ENCODE measurements around the gene GFI1. TPM values are rescaled to one million over a fixed set of nuclear protein-coding genes. Genes with fewer than 3 reads are reported as not detected.
"Not testable (repeated sequence)": the region's sequence is repeated elsewhere in the genome, so short reads cannot be mapped to it uniquely, and the experiment has no call there.

The GFI1 gene
- not detected for total RNA-seq (ENCODE audit: unreplicated experiment)
- long read RNA-seq: 0 reads

DNA sequence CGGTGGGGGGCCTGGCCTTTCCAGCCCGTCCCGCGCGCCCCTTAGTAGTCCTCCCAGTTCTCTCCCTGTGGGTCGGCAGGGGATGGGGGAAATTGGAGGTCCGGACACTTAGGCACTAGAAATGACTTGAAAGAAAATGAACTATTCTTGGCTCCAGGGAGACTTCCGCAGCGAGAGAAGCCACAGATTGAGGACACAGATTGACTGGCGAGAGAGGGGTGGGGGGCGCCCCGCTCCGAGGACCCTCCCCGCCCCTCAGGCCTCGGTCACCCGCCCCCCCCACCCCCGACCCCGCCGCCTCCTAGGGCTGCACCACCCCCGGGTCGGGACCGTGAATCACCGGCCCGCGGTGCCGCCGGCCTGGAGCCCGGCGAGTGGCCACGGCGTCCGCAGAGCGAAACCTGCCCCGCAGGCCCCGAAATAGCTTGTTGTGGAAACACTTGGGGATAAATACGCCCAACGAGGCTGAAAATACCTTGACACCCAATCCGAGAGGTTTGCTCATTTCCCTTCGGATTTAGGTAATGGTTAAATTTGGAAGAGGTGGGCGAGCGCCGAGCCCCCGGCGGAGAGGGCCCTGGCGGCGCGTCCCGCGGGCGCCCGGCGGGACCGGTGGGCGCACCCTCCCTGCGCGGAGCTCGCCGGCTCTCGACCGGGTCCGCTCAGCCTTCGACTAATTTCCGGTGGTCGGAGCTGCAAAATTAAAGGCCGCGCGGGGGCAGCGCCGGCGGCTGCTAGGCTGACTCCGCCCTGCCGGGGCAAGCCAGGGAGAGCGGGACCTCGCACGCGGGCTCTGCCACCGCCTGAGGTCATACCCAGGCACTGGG, at the start of gene GFI1:
Gene GFI1 (minus strand): TSS at position 675 of the 827 bp plus-strand sequence. CDS start 3,438 bp downstream, outside the sequence.
- TF ChIP-seq, protein P1, sequence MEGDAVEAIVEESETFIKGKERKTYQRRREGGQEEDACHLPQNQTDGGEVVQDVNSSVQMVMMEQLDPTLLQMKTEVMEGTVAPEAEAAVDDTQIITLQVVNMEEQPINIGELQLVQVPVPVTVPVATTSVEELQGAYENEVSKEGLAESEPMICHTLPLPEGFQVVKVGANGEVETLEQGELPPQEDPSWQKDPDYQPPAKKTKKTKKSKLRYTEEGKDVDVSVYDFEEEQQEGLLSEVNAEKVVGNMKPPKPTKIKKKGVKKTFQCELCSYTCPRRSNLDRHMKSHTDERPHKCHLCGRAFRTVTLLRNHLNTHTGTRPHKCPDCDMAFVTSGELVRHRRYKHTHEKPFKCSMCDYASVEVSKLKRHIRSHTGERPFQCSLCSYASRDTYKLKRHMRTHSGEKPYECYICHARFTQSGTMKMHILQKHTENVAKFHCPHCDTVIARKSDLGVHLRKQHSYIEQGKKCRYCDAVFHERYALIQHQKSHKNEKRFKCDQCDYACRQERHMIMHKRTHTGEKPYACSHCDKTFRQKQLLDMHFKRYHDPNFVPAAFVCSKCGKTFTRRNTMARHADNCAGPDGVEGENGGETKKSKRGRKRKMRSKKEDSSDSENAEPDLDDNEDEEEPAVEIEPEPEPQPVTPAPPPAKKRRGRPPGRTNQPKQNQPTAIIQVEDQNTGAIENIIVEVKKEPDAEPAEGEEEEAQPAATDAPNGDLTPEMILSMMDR (IDR thresholded peaks at IDR 0.05; ENCODE audit: partially characterized antibody, unreplicated experiment): no peak
- H3K9me3 Mint-ChIP-seq (ENCODE audit: unreplicated experiment): peaks cover 7% of the 10 kb centered on the region
- peaks cover 9% of the 10 kb centered on the region for H3K4me1 Mint-ChIP-seq (ENCODE audit: low read depth, unreplicated experiment)
- peaks cover 25% of the 10 kb centered on the region for H3K27me3 Mint-ChIP-seq (ENCODE audit: unreplicated experiment)
- DNase-seq: peak; percentile 63
- H3K36me3 Mint-ChIP-seq (ENCODE audit: unreplicated experiment): no peaks in the 10 kb centered on the region
- H3K27ac Mint-ChIP-seq (ENCODE audit: unreplicated experiment): no peak within 1 kb of the TSS
- peak within 1 kb of the TSS; percentile 84 for H3K4me3 Mint-ChIP-seq (ENCODE audit: unreplicated experiment)

DNA sequence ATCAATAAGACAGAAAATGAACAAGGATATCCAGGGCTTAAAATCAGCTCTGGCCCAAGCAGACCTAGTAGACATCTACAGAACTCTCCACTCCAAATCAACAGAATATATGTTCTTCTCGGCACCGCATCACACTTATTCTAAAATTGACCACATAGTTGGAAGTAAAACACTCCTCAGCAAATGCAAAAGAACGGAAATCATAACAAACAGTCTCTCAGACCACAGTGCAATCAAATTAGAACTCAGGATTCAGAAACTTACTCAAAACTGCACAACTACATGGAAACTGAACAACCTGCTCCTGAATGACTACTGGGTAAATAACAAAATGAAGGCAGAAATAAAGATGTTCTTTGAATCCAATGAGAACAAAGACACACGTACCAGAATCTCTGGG, 45.6 kb upstream of the GFI1 start:
- not testable (repeated sequence) for H3K27me3 Mint-ChIP-seq (ENCODE audit: unreplicated experiment); H3K9me3 Mint-ChIP-seq (ENCODE audit: unreplicated experiment); H3K4me3 Mint-ChIP-seq (ENCODE audit: unreplicated experiment); H3K36me3 Mint-ChIP-seq (ENCODE audit: unreplicated experiment); H3K27ac Mint-ChIP-seq (ENCODE audit: unreplicated experiment); DNase-seq; H3K4me1 Mint-ChIP-seq (ENCODE audit: low read depth, unreplicated experiment)

DNA sequence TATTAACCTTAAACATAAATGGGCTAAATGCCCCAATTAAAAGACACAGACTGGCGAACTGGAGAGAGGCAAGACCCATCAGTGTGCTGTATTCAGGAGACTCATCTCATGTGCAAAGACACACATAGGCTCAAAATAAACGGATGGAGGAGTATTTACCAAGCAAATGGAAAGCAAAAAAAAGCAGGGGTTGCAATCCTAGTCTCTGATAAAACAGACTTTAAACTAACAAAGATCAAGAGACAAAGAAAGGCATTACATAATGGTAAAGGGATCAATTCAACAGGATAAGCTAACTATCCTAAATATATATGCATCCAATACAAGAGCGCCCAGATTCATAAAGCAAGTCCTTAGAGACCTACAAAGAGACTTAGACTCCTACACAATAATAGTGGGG, 45.2 kb upstream of the GFI1 start:
- not testable (repeated sequence) for H3K4me3 Mint-ChIP-seq (ENCODE audit: unreplicated experiment); H3K9me3 Mint-ChIP-seq (ENCODE audit: unreplicated experiment); H3K4me1 Mint-ChIP-seq (ENCODE audit: low read depth, unreplicated experiment); H3K36me3 Mint-ChIP-seq (ENCODE audit: unreplicated experiment); H3K27ac Mint-ChIP-seq (ENCODE audit: unreplicated experiment); H3K27me3 Mint-ChIP-seq (ENCODE audit: unreplicated experiment); DNase-seq

DNA sequence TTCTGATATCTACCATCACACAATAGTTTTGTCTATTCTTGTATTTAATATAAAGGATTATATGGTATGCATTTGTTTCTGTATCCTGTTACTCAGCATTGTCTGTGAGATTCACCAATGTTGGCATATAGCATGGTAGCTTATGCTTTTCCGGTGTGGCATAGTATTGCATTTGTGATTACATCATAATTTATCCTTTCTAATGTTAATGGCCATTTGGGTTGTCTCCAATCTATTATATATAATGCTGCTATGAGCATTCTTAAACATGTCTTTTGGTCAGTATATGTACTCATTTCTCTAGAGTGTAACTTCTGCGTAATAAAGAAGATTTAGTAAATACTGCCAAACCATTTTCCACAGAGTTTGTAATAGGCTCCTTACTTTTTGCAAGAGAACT, 40.9 kb upstream of the GFI1 start:
- DNase-seq: no peak
- no peaks in the 10 kb centered on the region for H3K27me3 Mint-ChIP-seq (ENCODE audit: unreplicated experiment)
- H3K4me1 Mint-ChIP-seq (ENCODE audit: low read depth, unreplicated experiment): no peaks in the 10 kb centered on the region
- no peaks in the 10 kb centered on the region for H3K36me3 Mint-ChIP-seq (ENCODE audit: unreplicated experiment)
- peaks cover 2% of the 10 kb centered on the region for H3K9me3 Mint-ChIP-seq (ENCODE audit: unreplicated experiment)
- TF ChIP-seq, protein P1 (IDR thresholded peaks at IDR 0.05; ENCODE audit: partially characterized antibody, unreplicated experiment): no peak
- no peak overlapping the region for H3K4me3 Mint-ChIP-seq (ENCODE audit: unreplicated experiment)
- no peak overlapping the region for H3K27ac Mint-ChIP-seq (ENCODE audit: unreplicated experiment)

DNA sequence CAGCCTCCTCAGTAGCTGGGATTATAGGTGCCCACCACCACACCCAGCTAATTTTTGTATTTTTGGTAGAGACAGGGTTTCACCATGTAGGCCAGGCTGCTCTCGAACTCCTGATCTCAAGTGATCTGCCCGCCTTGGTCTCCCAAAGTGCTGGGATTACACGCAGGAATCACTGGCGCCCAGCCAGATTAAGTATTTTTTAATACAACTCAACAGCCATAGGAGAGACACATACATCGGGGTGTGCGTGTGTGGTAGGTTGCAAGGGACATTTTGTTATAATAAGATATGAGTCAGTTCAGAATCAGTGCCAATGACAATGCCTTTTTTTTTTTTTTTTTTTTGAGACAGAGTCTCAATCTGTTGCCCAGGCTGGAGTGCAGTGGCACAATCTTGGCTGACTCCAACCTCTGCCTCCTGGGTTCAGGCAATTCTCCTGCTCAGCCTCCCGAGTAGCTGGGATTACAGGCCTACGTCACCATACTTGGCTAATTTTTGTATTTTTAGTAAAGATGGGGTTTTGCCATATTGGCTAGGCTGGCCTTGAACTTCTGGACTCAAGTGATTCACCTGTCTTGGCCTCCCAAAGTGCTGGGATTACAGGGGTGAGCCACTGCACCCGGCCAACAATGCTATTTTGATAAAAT, 38.3 kb upstream of the GFI1 start:
- not testable (repeated sequence) for H3K36me3 Mint-ChIP-seq (ENCODE audit: unreplicated experiment); H3K27ac Mint-ChIP-seq (ENCODE audit: unreplicated experiment); H3K4me1 Mint-ChIP-seq (ENCODE audit: low read depth, unreplicated experiment); H3K27me3 Mint-ChIP-seq (ENCODE audit: unreplicated experiment); H3K9me3 Mint-ChIP-seq (ENCODE audit: unreplicated experiment); DNase-seq; H3K4me3 Mint-ChIP-seq (ENCODE audit: unreplicated experiment)

DNA sequence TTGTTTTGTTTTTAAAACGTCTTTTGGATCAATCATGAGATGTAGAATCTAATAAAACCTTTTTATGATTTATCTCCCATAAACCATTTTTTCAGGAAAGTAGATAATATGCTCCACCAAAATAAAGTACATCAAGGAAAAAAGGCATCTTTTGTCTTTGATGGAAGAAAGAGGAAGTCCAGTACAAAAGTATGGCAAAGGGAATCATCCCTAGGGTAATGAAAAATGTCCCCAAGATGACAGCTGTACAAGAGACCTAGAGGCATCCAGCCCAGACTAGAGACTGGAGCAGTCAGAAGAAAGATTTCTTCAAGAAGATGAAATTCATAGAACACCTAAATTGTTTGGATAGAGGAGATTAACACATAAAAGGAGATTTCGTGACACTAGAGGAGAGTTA, 32.3 kb upstream of the GFI1 start:
- no peak for DNase-seq
- Mint-ChIP-seq H3K4me3 (ENCODE audit: unreplicated experiment) (no peak overlapping the region), H3K9me3 (ENCODE audit: unreplicated experiment) (no peaks in the 10 kb centered on the region), H3K27me3 (ENCODE audit: unreplicated experiment) (no peaks in the 10 kb centered on the region), H3K4me1 (ENCODE audit: low read depth, unreplicated experiment) (no peaks in the 10 kb centered on the region), H3K36me3 (ENCODE audit: unreplicated experiment) (no peaks in the 10 kb centered on the region), H3K27ac (ENCODE audit: unreplicated experiment) (no peak overlapping the region)
- TF ChIP-seq, protein P1 (IDR thresholded peaks at IDR 0.05; ENCODE audit: partially characterized antibody, unreplicated experiment): no peak
